Colonic mucosa (tissue), 4 donors: ENCODE data around the gene ZNF536. TPM values are rescaled to one million over a fixed set of nuclear protein-coding genes. Genes with fewer than 3 reads are reported as not detected.

Source experiments
- DNase-seq: peaks from one replicate; pipeline ENCODE4 v3.0.0-alpha.2; 2020
- H3K27ac ChIP-seq: fragments of 200-600 bp; one replicate; pipeline ENCODE4 v1.8.0; 2021
- H3K27me3 ChIP-seq: fragments of 200-600 bp; one replicate; pipeline ENCODE4 v1.8.0; 2021
- H3K36me3 ChIP-seq: fragments of 200-600 bp; one replicate; pipeline ENCODE4 v1.8.0; 2021
- H3K4me1 ChIP-seq: fragments of 200-600 bp; one replicate; pipeline ENCODE4 v1.8.0; 2021; ENCODE audit warnings: mild to moderate bottlenecking
- H3K4me3 ChIP-seq: fragments of 200-600 bp; one replicate; pipeline ENCODE4 v1.8.0; 2021
- H3K9ac ChIP-seq, 2 donors: one replicate each; pipeline ENCODE4 v1.7.0; 2013; ENCODE audit warnings: control low read depth in 2 of 2, low read depth in 2 of 2, low read length in 2 of 2
- H3K9me3 ChIP-seq: fragments of 200-600 bp; one replicate; pipeline ENCODE4 v1.8.0; 2021
- intact Hi-C: fragments of 100-400 bp; cut with DNase I; formaldehyde crosslinking; loops from one replicate; pipeline ENCODE4 v1.14.1; 2022
- total RNA-seq, 2 donors: library from RNA; stranded (reverse); fragmentation: NEBNext Ultra II Directional in 1 of 2; extraction: Animal tissue kit (Norgen Biotek cat#: 25700) in 1 of 2; gene quantifications; one replicate each; pipeline ENCODE4 v1.2.1, GENCODE V29; 2021
- TF ChIP-seq, protein P1 (sequence below): fragments of 200-600 bp; IDR thresholded peaks from one replicate; pipeline ENCODE4 v1.8.0; 2022; ENCODE audit warnings: antibody characterized with exemption, mild to moderate bottlenecking
- donor health status: healthy.
- donor health status: DM: no; HTN: no; CAD: no.
- donor health status: DM: no; HTN: no; CAD: no.

Gene ZNF536
- total RNA-seq, 2 donors from 2014 or later = 1.3 to 1.4 TPM

- intact Hi-C loops = no loop called here
- TF ChIP-seq, protein P1, sequence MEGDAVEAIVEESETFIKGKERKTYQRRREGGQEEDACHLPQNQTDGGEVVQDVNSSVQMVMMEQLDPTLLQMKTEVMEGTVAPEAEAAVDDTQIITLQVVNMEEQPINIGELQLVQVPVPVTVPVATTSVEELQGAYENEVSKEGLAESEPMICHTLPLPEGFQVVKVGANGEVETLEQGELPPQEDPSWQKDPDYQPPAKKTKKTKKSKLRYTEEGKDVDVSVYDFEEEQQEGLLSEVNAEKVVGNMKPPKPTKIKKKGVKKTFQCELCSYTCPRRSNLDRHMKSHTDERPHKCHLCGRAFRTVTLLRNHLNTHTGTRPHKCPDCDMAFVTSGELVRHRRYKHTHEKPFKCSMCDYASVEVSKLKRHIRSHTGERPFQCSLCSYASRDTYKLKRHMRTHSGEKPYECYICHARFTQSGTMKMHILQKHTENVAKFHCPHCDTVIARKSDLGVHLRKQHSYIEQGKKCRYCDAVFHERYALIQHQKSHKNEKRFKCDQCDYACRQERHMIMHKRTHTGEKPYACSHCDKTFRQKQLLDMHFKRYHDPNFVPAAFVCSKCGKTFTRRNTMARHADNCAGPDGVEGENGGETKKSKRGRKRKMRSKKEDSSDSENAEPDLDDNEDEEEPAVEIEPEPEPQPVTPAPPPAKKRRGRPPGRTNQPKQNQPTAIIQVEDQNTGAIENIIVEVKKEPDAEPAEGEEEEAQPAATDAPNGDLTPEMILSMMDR = no peak
Observed at GRCh38 chr19:30519607-30520205, 147.5 kb downstream of the ZNF536 start.

GRCh38 chr19:30520735-30521479 lies 148.7 kb downstream of the ZNF536 start:
- Histone ChIP-seq H3K27me3 (no peaks in the 10 kb centered on the region), H3K4me1 (no peaks in the 10 kb centered on the region), H3K9ac (no peak overlapping the region), H3K4me3 (no peak overlapping the region), H3K27ac (no peak overlapping the region), H3K9me3 (no peaks in the 10 kb centered on the region), H3K36me3 (no peaks in the 10 kb centered on the region)
- intact Hi-C loops = no loop called here
- TF ChIP-seq, protein P1 = no peak
- no peak for DNase-seq

More at GRCh38 chr19:30519607-30520205, 147.5 kb downstream of the ZNF536 start:
- Histone ChIP-seq H3K27me3 (no peaks in the 10 kb centered on the region), H3K4me1 (no peaks in the 10 kb centered on the region), H3K36me3 (no peaks in the 10 kb centered on the region), H3K9me3 (no peaks in the 10 kb centered on the region), H3K4me3 (no peak overlapping the region), H3K27ac (no peak overlapping the region), H3K9ac (no peak overlapping the region)
- DNase-seq = no peak

- intact Hi-C loops = no loop called here
- TF ChIP-seq, protein P1 = no peak
- Histone ChIP-seq H3K36me3 (no peaks in the 10 kb centered on the region), H3K4me1 (no peaks in the 10 kb centered on the region), H3K27me3 (no peaks in the 10 kb centered on the region), H3K9ac (no peak overlapping the region), H3K9me3 (no peaks in the 10 kb centered on the region), H3K4me3 (no peak overlapping the region), H3K27ac (no peak overlapping the region)
- DNase-seq = no peak
Observed at GRCh38 chr19:30521937-30522336, 149.8 kb downstream of the ZNF536 start.

GRCh38 chr19:30522341-30522740 lies 150.2 kb downstream of the ZNF536 start:
- Histone ChIP-seq H3K4me3 (no peak overlapping the region), H3K36me3 (no peaks in the 10 kb centered on the region), H3K4me1 (no peaks in the 10 kb centered on the region), H3K9ac (no peak overlapping the region), H3K27me3 (no peaks in the 10 kb centered on the region), H3K9me3 (no peaks in the 10 kb centered on the region), H3K27ac (no peak overlapping the region)
- TF ChIP-seq, protein P1 = no peak
- no peak for DNase-seq
- intact Hi-C loops = no loop called here

GRCh38 chr19:30523791-30524190 lies 151.6 kb downstream of the ZNF536 start:
- Histone ChIP-seq H3K9ac (no peak overlapping the region), H3K27ac (no peak overlapping the region), H3K27me3 (no peaks in the 10 kb centered on the region), H3K36me3 (no peaks in the 10 kb centered on the region), H3K9me3 (no peaks in the 10 kb centered on the region), H3K4me1 (no peaks in the 10 kb centered on the region), H3K4me3 (no peak overlapping the region)
- intact Hi-C loops = no loop called here
- DNase-seq = no peak
- TF ChIP-seq, protein P1 = no peak
